H1 (cell line): ENCODE data around the gene LTBR. TPM values are rescaled to one million over a fixed set of nuclear protein-coding genes. Genes with fewer than 3 reads are reported as not detected.

Experiments
- ASH2L ChIP-seq: fragments of 200-600, 300-600 bp; sonication (generic); IDR thresholded peaks from one replicate; pipeline ENCODE4 v1.7.1; 2017; ENCODE audit warnings: low read length
- CTBP2 ChIP-seq: IDR thresholded peaks from 2 replicates; pipeline ENCODE4 v1.7.0; 2011; ENCODE audit warnings: borderline replicate concordance, mild to moderate bottlenecking, moderate library complexity, mixed read lengths, low read length; ENCODE audit not compliant: insufficient read depth, insufficient read length
- JUND ChIP-seq: IDR thresholded peaks from 2 replicates; pipeline ENCODE4 v1.6.1; 2011; ENCODE audit warnings: mild to moderate bottlenecking, improper control_type of control experiment, low read length
- MAFK ChIP-seq: IDR thresholded peaks from 2 replicates; pipeline ENCODE4 v1.6.1; 2012; ENCODE audit warnings: low read depth, mild to moderate bottlenecking, improper control_type of control experiment, low read length
- PHF8 ChIP-seq: fragments of 200-600 bp; sonication (generic); conservative IDR thresholded peaks from 2 replicates; pipeline ENCODE4 v1.7.1; 2012; ENCODE audit warnings: low read depth, mild to moderate bottlenecking, inconsistent platforms, low read length, moderate library complexity
- RNF2 ChIP-seq: fragments of 200-900, 300-1000 bp; sonication (generic); IDR thresholded peaks from 2 replicates; pipeline ENCODE4 v1.7.1; 2016; ENCODE audit warnings: borderline replicate concordance, low read depth, mild to moderate bottlenecking, antibody characterized with exemption, low read length; ENCODE audit not compliant: poor library complexity, severe bottlenecking; ENCODE audit errors: missing control alignments
- SP2 ChIP-seq: IDR thresholded peaks from 2 replicates; pipeline ENCODE4 v1.6.1; 2012; ENCODE audit warnings: mild to moderate bottlenecking, low read length, inconsistent platforms
- SP4 ChIP-seq: IDR thresholded peaks from 2 replicates; pipeline ENCODE4 v1.6.1; 2012; ENCODE audit warnings: low read length, inconsistent platforms
- ZNF274 ChIP-seq: IDR thresholded peaks from 2 replicates; pipeline ENCODE4 v1.7.0; 2012; ENCODE audit warnings: low read length, borderline replicate concordance; ENCODE audit errors: extremely low read depth
- polyA plus RNA-seq, 7 experiments: library from polyadenylated mRNA; depleted of rRNA in 3 of 7; stranded (reverse) in 5 of 7; unstranded in 2 of 7; fragments of >200 nt in 5 of 7; fragments of 200-250 nt in 2 of 7; gene quantifications; 1 replicate in 5 of 7; 2 replicates in 1 of 7; 4 replicates in 1 of 7; pipeline versions ENCODE4 v1.2.1 to v1.2.3, GENCODE V29; 2011 to 2013; ENCODE audit warnings: missing spikeins in 2 of 7, mixed read lengths in 2 of 7
- total RNA-seq: library from RNA; stranded (reverse); fragmentation: NEBNext Ultra II Directional; extraction: Animal tissue kit (Norgen Biotek cat#: 25700); gene quantifications from 2 replicates; pipeline ENCODE4 v1.2.1, GENCODE V29; 2021
- TF ChIP-seq, protein P1 (sequence below): IDR thresholded peaks from 2 replicates; pipeline ENCODE4 v1.6.1; 2012; ENCODE audit warnings: low read length, inconsistent platforms

LTBR gene
- total and polyA plus RNA-seq, 2 of the 8 experiments (the other 6 are each of a cell fraction or from before 2014, with no cell fraction given): 5.1 to 6.3 TPM

- TF ChIP-seq, protein P1, sequence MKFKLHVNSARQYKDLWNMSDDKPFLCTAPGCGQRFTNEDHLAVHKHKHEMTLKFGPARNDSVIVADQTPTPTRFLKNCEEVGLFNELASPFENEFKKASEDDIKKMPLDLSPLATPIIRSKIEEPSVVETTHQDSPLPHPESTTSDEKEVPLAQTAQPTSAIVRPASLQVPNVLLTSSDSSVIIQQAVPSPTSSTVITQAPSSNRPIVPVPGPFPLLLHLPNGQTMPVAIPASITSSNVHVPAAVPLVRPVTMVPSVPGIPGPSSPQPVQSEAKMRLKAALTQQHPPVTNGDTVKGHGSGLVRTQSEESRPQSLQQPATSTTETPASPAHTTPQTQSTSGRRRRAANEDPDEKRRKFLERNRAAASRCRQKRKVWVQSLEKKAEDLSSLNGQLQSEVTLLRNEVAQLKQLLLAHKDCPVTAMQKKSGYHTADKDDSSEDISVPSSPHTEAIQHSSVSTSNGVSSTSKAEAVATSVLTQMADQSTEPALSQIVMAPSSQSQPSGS: no peak
- TF ChIP-seq SP2 (no peak), RNF2 (no peak), MAFK (no peak), CTBP2 (no peak), JUND (0 out of 2 replicates have a peak, but pooled peaks have one; percentile 43), ASH2L (peak; percentile 65), ZNF274 (no peak), PHF8 (no peak), SP4 (no peak)
These were observed 12.8 kb upstream of the LTBR start (continued) for GRCh38 chr12:6370994-6371754.
